ENCODE data around the gene TUFT1. TPM values are rescaled to one million over a fixed set of nuclear protein-coding genes. Genes with fewer than 3 reads are reported as not detected.

The TUFT1 gene, protein sequence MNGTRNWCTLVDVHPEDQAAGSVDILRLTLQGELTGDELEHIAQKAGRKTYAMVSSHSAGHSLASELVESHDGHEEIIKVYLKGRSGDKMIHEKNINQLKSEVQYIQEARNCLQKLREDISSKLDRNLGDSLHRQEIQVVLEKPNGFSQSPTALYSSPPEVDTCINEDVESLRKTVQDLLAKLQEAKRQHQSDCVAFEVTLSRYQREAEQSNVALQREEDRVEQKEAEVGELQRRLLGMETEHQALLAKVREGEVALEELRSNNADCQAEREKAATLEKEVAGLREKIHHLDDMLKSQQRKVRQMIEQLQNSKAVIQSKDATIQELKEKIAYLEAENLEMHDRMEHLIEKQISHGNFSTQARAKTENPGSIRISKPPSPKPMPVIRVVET
- 8.8 TPM for polyA plus RNA-seq (2013, experiment 1 of 2)
- 7.9 TPM for polyA plus RNA-seq (2013, experiment 2 of 2)

DNA sequence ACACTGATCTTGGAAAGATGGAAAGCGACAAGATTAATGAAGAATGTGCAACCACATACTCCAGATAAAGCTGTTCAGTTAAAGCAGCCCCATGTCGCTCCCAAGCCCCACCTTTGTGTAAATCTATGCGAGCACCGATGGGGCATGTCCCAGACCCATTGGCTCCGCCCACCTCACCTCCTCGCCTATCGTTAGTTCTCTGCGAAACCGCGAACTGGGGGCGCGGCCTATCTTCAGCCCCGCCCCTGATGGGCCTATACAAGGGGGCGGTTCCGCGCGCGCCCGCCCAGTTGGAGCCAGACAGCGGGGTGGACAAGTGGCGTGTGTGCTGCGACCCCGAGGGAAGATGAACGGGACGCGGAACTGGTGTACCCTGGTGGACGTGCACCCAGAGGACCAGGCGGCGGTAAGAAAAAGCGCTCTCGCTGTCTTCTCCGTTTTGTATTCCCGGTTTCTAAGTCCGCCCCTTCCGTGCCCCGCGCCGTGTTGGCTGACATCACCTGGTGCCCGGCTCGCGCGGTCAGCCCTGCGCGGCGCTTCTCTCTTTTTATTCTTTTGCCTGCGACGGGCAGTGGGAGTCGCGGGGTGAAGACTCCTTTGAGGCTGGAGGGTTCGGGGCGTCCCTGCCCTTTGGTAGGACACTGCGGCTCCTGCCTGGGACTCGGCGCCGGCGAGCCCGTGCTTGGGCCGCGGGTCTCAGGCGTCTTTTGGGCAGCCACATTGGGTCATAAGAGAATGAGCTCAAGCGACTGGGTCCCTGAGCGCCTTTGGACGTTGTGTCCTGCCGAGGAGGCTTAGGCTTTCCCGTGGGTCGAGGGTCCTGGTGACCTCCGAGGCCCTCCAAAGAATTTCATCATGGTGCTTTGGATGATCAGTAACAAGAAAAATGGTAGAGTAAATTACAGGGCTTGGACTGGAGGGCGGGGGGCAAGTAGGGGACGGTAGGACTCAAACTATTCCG is at the start of gene TUFT1:
Gene TUFT1, plus strand, starts transcription at position 289 of the 961 bp plus-strand sequence. Its CDS starts 58 bp downstream, at position 347.
- Histone ChIP-seq H3K9me3 (ENCODE audit: control insufficient read depth, low read length) (no peaks in the 10 kb centered on the region), H3K27ac (ENCODE audit: low read depth, low read length, severe bottlenecking) (peak within 1 kb of the TSS; percentile 11), H3K4me3 (ENCODE audit: extremely low read depth, insufficient read depth, low read length, poor library complexity, severe bottlenecking) (peak within 1 kb of the TSS; percentile 76), H3K36me3 (ENCODE audit: control insufficient read depth, insufficient read depth, low read length) (peaks cover 2% of the 10 kb centered on the region), H3K4me1 (ENCODE audit: control insufficient read depth, insufficient read depth, low read length, poor library complexity, severe bottlenecking) (peaks cover 31% of the 10 kb centered on the region)
- 1% methylated on average over 51 to 57 of the region's 70 CpGs for WGBS, 2 experiments (ENCODE audit: insufficient coverage in 2 of 2)

GRCh38 chr1:151491641-151492040 is 48.5 kb upstream of the TUFT1 start:
- Histone ChIP-seq H3K36me3 (ENCODE audit: control insufficient read depth, insufficient read depth, low read length) (no peaks in the 10 kb centered on the region), H3K9me3 (ENCODE audit: control insufficient read depth, low read length) (no peaks in the 10 kb centered on the region), H3K4me3 (ENCODE audit: extremely low read depth, insufficient read depth, low read length, poor library complexity, severe bottlenecking) (no peak overlapping the region), H3K27ac (ENCODE audit: low read depth, low read length, severe bottlenecking) (no peak overlapping the region), H3K4me1 (ENCODE audit: control insufficient read depth, insufficient read depth, low read length, poor library complexity, severe bottlenecking) (peaks cover 11% of the 10 kb centered on the region)
- 88 to 93% methylated on average over 3 to 4 of the region's 5 CpGs for WGBS, 2 experiments (ENCODE audit: insufficient coverage in 2 of 2)

DNA sequence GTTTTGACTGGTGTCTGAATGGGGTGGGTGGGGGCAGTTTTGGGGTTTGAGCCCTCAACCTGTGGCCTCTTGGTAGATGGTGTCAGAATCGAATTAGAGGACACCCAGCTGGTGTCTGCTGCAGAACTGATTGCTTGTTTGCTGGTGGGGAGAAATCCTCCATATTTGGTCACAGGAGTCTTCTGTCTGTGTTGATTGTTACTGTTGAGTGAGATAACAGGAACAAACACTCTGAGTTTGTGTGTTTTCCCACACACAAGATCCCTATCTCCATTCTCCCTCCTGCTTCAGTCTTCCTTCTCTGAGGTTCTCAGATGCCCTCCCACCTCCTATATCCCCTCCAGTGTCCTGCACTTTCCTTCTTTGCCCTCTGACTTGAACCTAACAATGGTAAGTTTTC is 48.0 kb upstream of the TUFT1 start:
- H3K36me3 ChIP-seq (ENCODE audit: control insufficient read depth, insufficient read depth, low read length), result no peaks in the 10 kb centered on the region
- WGBS, 2 experiments (ENCODE audit: insufficient coverage in 2 of 2), result 67% methylated on average over 1 of the region's 1 CpG; no CpG with 5 or more reads in 1 of the 2 experiments
- H3K9me3 ChIP-seq (ENCODE audit: control insufficient read depth, low read length), result no peaks in the 10 kb centered on the region
- no peak overlapping the region for H3K4me3 ChIP-seq (ENCODE audit: extremely low read depth, insufficient read depth, low read length, poor library complexity, severe bottlenecking)
- peaks cover 11% of the 10 kb centered on the region for H3K4me1 ChIP-seq (ENCODE audit: control insufficient read depth, insufficient read depth, low read length, poor library complexity, severe bottlenecking)
- H3K27ac ChIP-seq (ENCODE audit: low read depth, low read length, severe bottlenecking), result no peak overlapping the region

DNA sequence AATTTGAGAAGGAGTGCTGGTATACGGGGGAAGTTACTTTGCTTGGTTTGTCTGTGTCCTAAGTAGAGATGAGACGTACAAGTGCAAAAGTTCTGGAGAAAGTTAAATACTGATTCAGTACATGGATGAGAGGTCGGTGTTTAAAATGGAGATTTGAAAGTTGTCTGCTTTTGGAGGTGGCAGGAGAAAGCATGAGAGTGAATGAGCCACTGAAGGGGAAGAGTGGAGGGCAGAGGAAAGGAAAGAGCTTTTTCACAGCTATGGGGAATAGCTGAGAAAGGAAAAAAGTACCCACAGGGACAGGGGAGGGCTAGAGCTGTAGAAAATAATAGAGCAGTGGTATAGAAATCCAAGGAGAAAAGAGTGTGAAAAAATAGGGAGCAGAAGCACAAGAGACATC is 47.1 kb upstream of the TUFT1 start:
- peaks cover 11% of the 10 kb centered on the region for H3K4me1 ChIP-seq (ENCODE audit: control insufficient read depth, insufficient read depth, low read length, poor library complexity, severe bottlenecking)

DNA sequence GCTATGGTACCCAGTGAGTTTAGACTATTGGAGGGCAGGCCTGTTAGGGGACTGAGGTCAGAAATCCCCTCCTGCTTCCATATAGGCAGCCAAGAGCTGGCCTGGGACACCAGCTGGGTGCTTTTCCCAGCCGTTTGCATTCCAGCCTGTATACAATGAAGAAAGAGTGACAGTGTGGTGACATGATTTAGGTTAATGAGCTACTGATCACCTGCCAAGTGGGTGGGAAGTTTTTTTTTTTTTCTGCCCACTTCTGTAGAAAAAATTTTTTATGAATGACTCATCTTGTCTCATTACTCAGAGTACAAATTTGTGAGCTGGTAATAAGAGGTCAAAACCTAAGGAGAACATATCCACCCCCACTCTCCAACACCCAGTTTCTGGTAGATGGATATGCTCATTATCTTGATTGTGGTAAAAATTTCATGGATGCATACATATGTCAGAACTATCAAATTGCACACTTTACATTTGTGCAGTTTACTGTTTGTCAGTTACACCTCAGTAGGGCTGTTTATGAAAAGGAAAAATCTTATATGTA is 45.3 kb upstream of the TUFT1 start:
- Histone ChIP-seq H3K36me3 (ENCODE audit: control insufficient read depth, insufficient read depth, low read length) (no peaks in the 10 kb centered on the region), H3K27ac (ENCODE audit: low read depth, low read length, severe bottlenecking) (no peak overlapping the region), H3K4me1 (ENCODE audit: control insufficient read depth, insufficient read depth, low read length, poor library complexity, severe bottlenecking) (peaks cover 11% of the 10 kb centered on the region), H3K9me3 (ENCODE audit: control insufficient read depth, low read length) (no peaks in the 10 kb centered on the region), H3K4me3 (ENCODE audit: extremely low read depth, insufficient read depth, low read length, poor library complexity, severe bottlenecking) (no peak overlapping the region)
- no CpG with 5 or more reads among the region's 1 CpG for WGBS, 2 experiments (ENCODE audit: insufficient coverage in 2 of 2)

More for the DNA sequence above, 47.1 kb upstream of the TUFT1 start:
- Histone ChIP-seq H3K36me3 (ENCODE audit: control insufficient read depth, insufficient read depth, low read length) (no peaks in the 10 kb centered on the region), H3K9me3 (ENCODE audit: control insufficient read depth, low read length) (no peaks in the 10 kb centered on the region), H3K4me3 (ENCODE audit: extremely low read depth, insufficient read depth, low read length, poor library complexity, severe bottlenecking) (no peak overlapping the region), H3K27ac (ENCODE audit: low read depth, low read length, severe bottlenecking) (no peak overlapping the region)
- 91 to 95% methylated on average over 3 of the region's 3 CpGs for WGBS, 2 experiments (ENCODE audit: insufficient coverage in 2 of 2)

DNA sequence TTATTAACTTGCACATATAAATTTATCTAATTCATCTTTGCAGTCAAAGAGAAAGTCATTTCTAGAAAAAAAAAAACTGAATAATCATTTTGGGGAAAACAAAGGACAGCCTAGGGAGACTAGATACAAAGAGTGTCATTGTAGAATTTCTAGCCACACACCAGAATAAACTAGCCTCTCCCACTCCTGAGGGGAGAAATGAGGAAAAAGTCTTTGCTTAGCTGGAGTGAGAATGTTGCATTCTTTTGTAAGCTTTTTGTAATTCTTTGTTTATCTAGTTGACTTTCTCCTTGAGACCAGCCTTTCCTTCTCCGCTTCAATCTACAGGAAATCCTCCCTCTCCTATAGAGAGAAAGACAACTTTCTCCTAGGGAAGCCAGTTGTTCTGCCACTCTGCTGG is 44.8 kb upstream of the TUFT1 start:
- Histone ChIP-seq H3K4me3 (ENCODE audit: extremely low read depth, insufficient read depth, low read length, poor library complexity, severe bottlenecking) (no peak overlapping the region), H3K36me3 (ENCODE audit: control insufficient read depth, insufficient read depth, low read length) (no peaks in the 10 kb centered on the region), H3K27ac (ENCODE audit: low read depth, low read length, severe bottlenecking) (no peak overlapping the region), H3K9me3 (ENCODE audit: control insufficient read depth, low read length) (no peaks in the 10 kb centered on the region), H3K4me1 (ENCODE audit: control insufficient read depth, insufficient read depth, low read length, poor library complexity, severe bottlenecking) (peaks cover 11% of the 10 kb centered on the region)
- 88% methylated on average over 1 of the region's 1 CpG; no CpG with 5 or more reads in 1 of the 2 experiments for WGBS, 2 experiments (ENCODE audit: insufficient coverage in 2 of 2)

- no peaks in the 10 kb centered on the region for H3K9me3 ChIP-seq (ENCODE audit: control insufficient read depth, low read length)
- H3K27ac ChIP-seq (ENCODE audit: low read depth, low read length, severe bottlenecking), result no peak overlapping the region
- no peak overlapping the region for H3K4me3 ChIP-seq (ENCODE audit: extremely low read depth, insufficient read depth, low read length, poor library complexity, severe bottlenecking)
- H3K4me1 ChIP-seq (ENCODE audit: control insufficient read depth, insufficient read depth, low read length, poor library complexity, severe bottlenecking), result peaks cover 14% of the 10 kb centered on the region
- WGBS, 2 experiments (ENCODE audit: insufficient coverage in 2 of 2), result 97 to 100% methylated on average over 3 to 4 of the region's 5 CpGs
- H3K36me3 ChIP-seq (ENCODE audit: control insufficient read depth, insufficient read depth, low read length), result no peaks in the 10 kb centered on the region
Observed at GRCh38 chr1:151499365-151499764, 40.7 kb upstream of the TUFT1 start.

DNA sequence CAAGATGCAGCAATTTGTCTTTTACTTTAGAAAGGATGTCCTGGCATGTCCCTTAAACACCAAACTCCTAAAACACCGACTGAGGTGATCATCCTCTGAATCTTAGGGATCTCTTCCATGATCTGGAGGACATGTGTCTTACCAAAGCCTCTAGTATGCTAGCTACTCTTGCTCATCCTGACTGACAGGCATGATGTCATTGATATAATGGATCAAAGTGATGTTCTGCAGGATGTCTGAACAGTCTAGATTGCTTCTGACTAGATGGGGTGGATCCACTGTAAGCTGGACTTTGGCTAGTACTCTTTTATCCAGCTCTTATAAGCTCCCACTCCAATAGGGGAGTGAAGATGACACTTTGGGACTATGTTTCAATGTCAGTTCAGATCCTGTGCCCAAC is 40.2 kb upstream of the TUFT1 start:
- WGBS, 2 experiments (ENCODE audit: insufficient coverage in 2 of 2), result 86% methylated on average over 1 of the region's 1 CpG; no CpG with 5 or more reads in 1 of the 2 experiments
- Histone ChIP-seq H3K4me1 (ENCODE audit: control insufficient read depth, insufficient read depth, low read length, poor library complexity, severe bottlenecking) (peaks cover 17% of the 10 kb centered on the region), H3K27ac (ENCODE audit: low read depth, low read length, severe bottlenecking) (no peak overlapping the region), H3K4me3 (ENCODE audit: extremely low read depth, insufficient read depth, low read length, poor library complexity, severe bottlenecking) (no peak overlapping the region), H3K9me3 (ENCODE audit: control insufficient read depth, low read length) (no peaks in the 10 kb centered on the region), H3K36me3 (ENCODE audit: control insufficient read depth, insufficient read depth, low read length) (no peaks in the 10 kb centered on the region)

DNA sequence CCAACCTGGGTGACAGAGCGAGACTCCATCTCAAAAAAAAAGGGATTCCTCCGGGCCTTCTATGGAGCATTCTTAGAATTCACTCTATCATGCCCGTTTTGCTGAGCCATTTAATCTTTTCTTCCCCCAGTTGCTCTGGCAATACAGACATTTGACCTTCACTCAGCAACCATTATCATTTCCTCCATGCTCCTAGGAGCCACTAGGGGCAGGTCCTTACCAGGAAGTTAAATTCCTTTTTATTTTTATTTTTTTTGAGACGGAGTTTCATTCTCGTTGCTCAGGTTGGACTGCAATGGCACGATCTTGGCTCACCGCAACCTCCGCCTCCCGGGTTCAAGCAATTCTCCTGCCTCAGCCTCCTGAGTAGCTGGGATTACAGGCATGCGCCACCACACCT is 38.6 kb upstream of the TUFT1 start:
- Histone ChIP-seq H3K4me3 (ENCODE audit: extremely low read depth, insufficient read depth, low read length, poor library complexity, severe bottlenecking) (no peak overlapping the region), H3K4me1 (ENCODE audit: control insufficient read depth, insufficient read depth, low read length, poor library complexity, severe bottlenecking) (peaks cover 17% of the 10 kb centered on the region), H3K27ac (ENCODE audit: low read depth, low read length, severe bottlenecking) (no peak overlapping the region), H3K9me3 (ENCODE audit: control insufficient read depth, low read length) (no peaks in the 10 kb centered on the region), H3K36me3 (ENCODE audit: control insufficient read depth, insufficient read depth, low read length) (no peaks in the 10 kb centered on the region)
- WGBS, 2 experiments (ENCODE audit: insufficient coverage in 2 of 2), result 81 to 92% methylated on average over 6 to 8 of the region's 10 CpGs

- Histone ChIP-seq H3K27ac (ENCODE audit: low read depth, low read length, severe bottlenecking) (no peak overlapping the region), H3K4me3 (ENCODE audit: extremely low read depth, insufficient read depth, low read length, poor library complexity, severe bottlenecking) (no peak overlapping the region)
Observed at GRCh38 chr1:151502035-151502700, 37.9 kb upstream of the TUFT1 start.

More at GRCh38 chr1:151502035-151502700, 37.9 kb upstream of the TUFT1 start:
- peaks cover 17% of the 10 kb centered on the region for H3K4me1 ChIP-seq (ENCODE audit: control insufficient read depth, insufficient read depth, low read length, poor library complexity, severe bottlenecking)
- no peaks in the 10 kb centered on the region for H3K36me3 ChIP-seq (ENCODE audit: control insufficient read depth, insufficient read depth, low read length)
- no peaks in the 10 kb centered on the region for H3K9me3 ChIP-seq (ENCODE audit: control insufficient read depth, low read length)
- 75 to 84% methylated on average over 5 of the region's 5 CpGs for WGBS, 2 experiments (ENCODE audit: insufficient coverage in 2 of 2)
